Breast epithelium (tissue), 3 donors: ENCODE results near the gene KDM6A.

Experiments
- CTCF ChIP-seq, 3 donors: fragments of 450-650 bp; IDR thresholded peaks; one replicate each; pipeline ENCODE4 v1.5.1; 2016 to 2017; ENCODE audit warnings: antibody characterized with exemption in 3 of 3, mild to moderate bottlenecking in 3 of 3, moderate library complexity in 3 of 3
- POLR2AphosphoS5 ChIP-seq, 3 donors: sonication (generic); formaldehyde crosslinking; IDR thresholded peaks; one replicate each; pipeline ENCODE4 v1.6.1; 2017; ENCODE audit warnings: antibody characterized with exemption in 3 of 3

DNA sequence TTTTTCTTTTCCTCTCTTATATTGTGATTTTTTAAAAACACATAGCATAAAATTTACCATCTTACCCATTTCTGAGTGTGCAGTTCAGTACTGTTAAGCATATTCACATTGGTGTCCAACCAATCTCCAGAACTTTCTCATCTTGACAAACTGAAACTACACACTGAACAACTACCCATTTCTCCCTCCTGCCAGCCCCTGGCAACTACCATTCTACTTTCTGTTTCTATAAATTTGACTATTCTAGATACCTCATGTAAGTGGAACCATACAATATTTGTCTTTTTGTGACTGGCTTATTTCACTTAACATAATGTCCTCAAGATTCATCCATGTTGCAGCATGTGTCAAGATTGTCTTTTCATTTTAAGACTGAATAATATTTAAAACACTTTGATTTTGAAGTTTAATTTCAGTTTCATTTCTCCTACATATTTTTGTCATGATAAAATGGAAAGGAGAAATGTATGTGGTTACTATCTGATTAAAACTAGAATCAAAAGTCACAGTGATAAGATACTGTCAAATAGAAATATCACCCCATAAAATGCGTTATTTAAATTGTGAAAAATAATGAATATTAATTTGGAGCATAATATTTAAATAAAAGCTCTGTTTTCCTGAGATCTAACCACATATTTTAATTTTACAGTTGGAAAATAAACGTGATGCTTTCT, 204.9 kb downstream of the KDM6A start:
- no peak for TF ChIP-seq CTCF (IDR thresholded peaks at IDR 0.05)
- TF ChIP-seq POLR2AphosphoS5 (IDR thresholded peaks at IDR 0.05): no peak
